ENCODE measurements around the gene KCNK3. TPM values are rescaled to one million over a fixed set of nuclear protein-coding genes. Genes with fewer than 3 reads are reported as not detected.

The KCNK3 gene
- total RNA-seq, 1 donor from 2014 or later: 6.6 TPM

GRCh38 chr2:26740890-26741302 lies 48.4 kb downstream of the KCNK3 start:
- no peak for TF ChIP-seq CTCF (IDR thresholded peaks at IDR 0.05; ENCODE audit: unreplicated experiment)
- H3K4me1 Mint-ChIP-seq: peaks cover 10% of the 10 kb centered on the region
- no peaks in the 10 kb centered on the region for H3K27me3 Mint-ChIP-seq (ENCODE audit: low read depth)
- H3K36me3 Mint-ChIP-seq: no peaks in the 10 kb centered on the region
- no peaks in the 10 kb centered on the region for H3K9me3 Mint-ChIP-seq
- no peak overlapping the region for H3K27ac Mint-ChIP-seq
- no peak for DNase-seq (ENCODE audit: low spot score in 2 of 2, unreplicated experiment in 2 of 2)
- no peak overlapping the region for H3K4me3 Mint-ChIP-seq

GRCh38 chr2:26742048-26742770 lies 49.7 kb downstream of the KCNK3 start:
- Mint-ChIP-seq H3K36me3 (no peaks in the 10 kb centered on the region), H3K4me1 (peaks cover 10% of the 10 kb centered on the region), H3K27me3 (ENCODE audit: low read depth) (no peaks in the 10 kb centered on the region), H3K9me3 (no peaks in the 10 kb centered on the region), H3K27ac (no peak overlapping the region), H3K4me3 (no peak overlapping the region)
- TF ChIP-seq CTCF (IDR thresholded peaks at IDR 0.05; ENCODE audit: unreplicated experiment): no peak
- no peak for DNase-seq (ENCODE audit: low spot score in 2 of 2, unreplicated experiment in 2 of 2)

- Mint-ChIP-seq H3K4me1 (peaks cover 10% of the 10 kb centered on the region), H3K27ac (no peak overlapping the region), H3K9me3 (no peaks in the 10 kb centered on the region), H3K27me3 (ENCODE audit: low read depth) (no peaks in the 10 kb centered on the region), H3K4me3 (no peak overlapping the region), H3K36me3 (no peaks in the 10 kb centered on the region)
- no peak for DNase-seq (ENCODE audit: low spot score in 2 of 2, unreplicated experiment in 2 of 2)
- no peak for TF ChIP-seq CTCF (IDR thresholded peaks at IDR 0.05; ENCODE audit: unreplicated experiment)
Observed at GRCh38 chr2:26743852-26744251, 51.3 kb downstream of the KCNK3 start.

GRCh38 chr2:26744953-26745352 lies 52.4 kb downstream of the KCNK3 start:
- H3K9me3 Mint-ChIP-seq: no peaks in the 10 kb centered on the region
- H3K4me1 Mint-ChIP-seq: peaks cover 13% of the 10 kb centered on the region
- no peak overlapping the region for H3K4me3 Mint-ChIP-seq
- no peak for TF ChIP-seq CTCF (IDR thresholded peaks at IDR 0.05; ENCODE audit: unreplicated experiment)
- no peaks in the 10 kb centered on the region for H3K27me3 Mint-ChIP-seq (ENCODE audit: low read depth)
- no peaks in the 10 kb centered on the region for H3K36me3 Mint-ChIP-seq
- H3K27ac Mint-ChIP-seq: peak overlapping the region; percentile 28
- no peak for DNase-seq (ENCODE audit: low spot score in 2 of 2, unreplicated experiment in 2 of 2)

GRCh38 chr2:26745609-26746327 lies 53.2 kb downstream of the KCNK3 start:
- Mint-ChIP-seq H3K36me3 (no peaks in the 10 kb centered on the region), H3K27ac (no peak overlapping the region), H3K4me3 (no peak overlapping the region), H3K9me3 (no peaks in the 10 kb centered on the region), H3K27me3 (ENCODE audit: low read depth) (no peaks in the 10 kb centered on the region), H3K4me1 (peaks cover 19% of the 10 kb centered on the region)
- DNase-seq (ENCODE audit: low spot score in 2 of 2, unreplicated experiment in 2 of 2): peak; percentile 72 to 90
- peak; percentile 88 for TF ChIP-seq CTCF (IDR thresholded peaks at IDR 0.05; ENCODE audit: unreplicated experiment)
